Esophagus muscularis mucosa (tissue), 4 donors: ENCODE measurements around the gene SLC35B4.

ENCODE experiments used
- CTCF ChIP-seq, 3 experiments: fragments of 200-600 bp in 2 of 3; fragments of 450-650 bp in 1 of 3; sonication (generic) in 2 of 3; IDR thresholded peaks; one replicate each; pipeline ENCODE4 v1.5.1; 2017 to 2019; ENCODE audit warnings: antibody characterized with exemption in 3 of 3, mild to moderate bottlenecking in 2 of 3, moderate library complexity in 1 of 3
- EP300 ChIP-seq: sonication (generic); formaldehyde crosslinking; IDR thresholded peaks from one replicate; pipeline ENCODE4 v1.6.1; 2017; ENCODE audit warnings: antibody characterized with exemption
- POLR2A ChIP-seq: fragments of 450-650 bp; IDR thresholded peaks from one replicate; pipeline ENCODE4 v1.6.1; 2017; ENCODE audit warnings: antibody characterized with exemption, moderate library complexity, mild to moderate bottlenecking, low read depth

- TF ChIP-seq CTCF (IDR thresholded peaks at IDR 0.05) = no peak
- TF ChIP-seq POLR2A = no peak
- TF ChIP-seq EP300 = no peak
These were observed 38.1 kb downstream of the SLC35B4 start for GRCh38 chr7:134278502-134279153.
